ENCODE data around the gene TIPARP.
"Not testable (repeated sequence)": the region's sequence is repeated elsewhere in the genome, so short reads cannot be mapped to it uniquely, and the experiment has no call there.

The TIPARP gene

GRCh38 chr3:156716105-156716862 is 41.9 kb downstream of the TIPARP start:
- no peak for DNase-seq

GRCh38 chr3:156718622-156719306 is 44.4 kb downstream of the TIPARP start:
- DNase-seq, result no peak

- no peak for DNase-seq
Measured at GRCh38 chr3:156720826-156721225, 46.4 kb downstream of the TIPARP start.

DNA sequence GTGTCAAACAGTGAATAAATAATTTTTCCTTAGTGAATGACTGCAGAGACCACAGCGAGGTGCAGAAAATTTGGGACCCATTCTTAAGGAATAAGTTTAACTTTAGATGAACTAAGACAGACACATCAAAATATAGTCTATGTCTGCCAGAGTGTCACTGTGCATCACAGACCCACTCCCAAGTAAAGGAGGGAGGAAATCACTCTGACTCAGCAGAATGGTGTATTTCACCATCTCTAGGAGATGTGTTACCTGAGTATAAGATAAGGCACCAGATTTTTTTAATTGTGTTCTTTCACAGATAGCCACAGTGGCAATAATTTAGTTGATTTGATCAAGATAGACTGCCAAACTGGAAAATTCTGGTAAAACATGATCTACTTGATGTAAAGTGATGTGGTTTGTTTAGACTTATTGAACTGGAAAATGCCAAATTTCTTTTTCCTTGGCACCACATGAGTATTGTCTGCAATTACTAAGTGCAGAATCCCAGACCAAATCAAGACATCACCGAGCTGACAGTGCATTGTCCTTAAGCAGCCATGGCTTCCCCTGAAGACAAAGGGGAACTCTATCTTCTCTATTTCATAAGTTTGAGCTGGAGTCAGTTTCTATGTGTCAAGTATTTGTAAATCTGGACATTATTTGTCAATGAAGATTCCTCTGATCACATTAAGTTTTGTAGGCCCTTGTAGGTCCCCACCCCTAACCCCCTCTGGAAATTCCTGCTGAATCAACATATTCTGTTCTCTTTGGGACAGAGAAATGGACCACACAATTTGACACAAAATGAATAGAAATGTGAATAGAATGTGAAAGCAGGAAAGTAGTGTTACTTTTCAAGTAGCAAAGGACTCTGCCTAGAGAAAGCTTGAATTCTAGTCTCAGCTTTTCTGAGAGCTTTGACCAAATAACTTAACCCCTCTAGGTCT is 47.6 kb downstream of the TIPARP start:
- DNase-seq, result no peak

- no peak for DNase-seq
Measured at GRCh38 chr3:156723182-156723619, 48.8 kb downstream of the TIPARP start.

GRCh38 chr3:156725682-156726081 is 51.3 kb downstream of the TIPARP start:
- DNase-seq, result no peak

DNA sequence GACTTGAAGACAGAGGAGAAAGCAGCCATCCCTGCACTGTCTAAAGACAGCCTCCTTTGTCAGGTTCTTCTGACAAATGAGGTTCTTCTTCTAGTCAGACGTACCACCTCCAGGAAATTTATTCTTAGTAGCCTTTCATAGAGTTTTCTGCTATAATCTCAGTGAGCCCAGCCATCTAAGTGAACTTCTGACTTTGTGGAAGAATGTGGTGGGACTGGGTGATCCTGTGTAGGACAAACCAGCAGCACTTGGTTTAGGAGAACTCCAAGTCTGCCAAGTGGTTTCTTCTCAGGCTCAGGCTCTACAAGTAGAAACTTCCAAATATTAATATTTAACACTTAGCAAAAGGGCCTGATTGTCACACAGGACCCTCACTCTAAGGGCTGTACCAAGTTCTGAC is 52.1 kb downstream of the TIPARP start:
- DNase-seq, result no peak

DNA sequence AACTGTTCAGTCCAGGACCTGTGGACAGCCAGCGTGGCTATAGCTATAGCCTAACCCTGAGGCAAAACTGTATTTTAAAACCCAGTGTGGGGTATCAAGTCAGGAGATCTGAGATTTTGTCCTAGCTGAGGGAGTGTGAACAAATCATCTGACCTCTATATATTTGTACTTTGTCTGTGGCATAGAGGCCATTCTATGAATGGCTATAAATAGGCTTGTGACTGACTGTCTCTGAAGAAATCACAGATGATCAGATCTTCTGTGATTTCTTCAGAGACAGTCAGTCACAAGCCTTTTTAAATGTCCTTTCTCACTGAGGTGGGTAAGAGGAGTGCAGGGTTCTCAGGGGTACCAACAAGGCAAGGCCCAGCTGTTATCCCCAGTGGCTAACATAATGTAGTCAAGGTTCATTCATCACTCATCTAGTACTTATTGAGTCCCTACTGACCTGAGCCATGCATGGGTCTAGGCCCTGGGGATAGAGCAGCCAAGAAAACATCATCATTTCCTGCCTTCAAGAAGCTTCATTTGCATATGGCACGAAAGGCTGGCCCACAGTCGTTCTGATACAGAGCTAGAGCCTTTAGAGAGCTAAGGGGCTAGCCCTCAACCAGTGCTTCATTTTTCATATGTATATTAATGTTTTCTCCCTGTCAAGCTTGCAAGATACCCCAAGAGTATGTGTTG is 53.3 kb downstream of the TIPARP start:
- DNase-seq, result no peak

DNA sequence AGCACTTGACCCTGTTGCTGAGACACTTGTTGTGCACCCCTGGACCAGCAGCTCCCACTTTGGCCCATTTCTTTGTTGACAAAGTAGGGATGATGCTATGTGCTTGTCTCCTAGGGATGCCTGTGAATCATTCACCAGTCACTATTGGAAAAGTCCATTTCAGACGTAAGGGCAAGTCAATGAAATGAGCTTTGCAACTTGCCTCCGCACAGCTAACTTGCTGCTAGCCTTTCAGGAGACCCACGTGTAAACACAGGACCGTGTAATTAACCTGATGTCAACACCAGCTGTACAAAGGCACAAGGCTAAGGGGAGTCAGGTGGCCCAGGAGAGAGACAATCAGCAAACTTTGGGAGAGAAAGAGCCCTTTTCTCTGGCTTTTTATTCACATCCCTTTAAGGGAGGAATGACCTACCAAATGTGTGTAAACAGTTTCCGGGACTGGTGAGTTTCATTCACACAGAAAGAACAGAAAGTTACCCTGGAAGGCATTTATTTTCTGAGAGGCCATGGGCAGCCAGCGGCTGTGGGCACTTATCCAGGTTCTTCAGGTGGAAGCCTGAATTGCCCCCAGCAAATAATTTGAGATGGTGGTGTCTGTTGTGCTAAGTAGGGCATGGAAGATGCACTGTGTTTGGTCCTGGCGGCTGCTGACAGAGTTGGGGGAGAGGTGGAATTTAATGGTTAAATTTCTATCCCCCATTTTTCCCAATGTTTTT is 54.0 kb downstream of the TIPARP start:
- no peak for DNase-seq

GRCh38 chr3:156729460-156730179 is 55.2 kb downstream of the TIPARP start:
- no peak for DNase-seq

DNA sequence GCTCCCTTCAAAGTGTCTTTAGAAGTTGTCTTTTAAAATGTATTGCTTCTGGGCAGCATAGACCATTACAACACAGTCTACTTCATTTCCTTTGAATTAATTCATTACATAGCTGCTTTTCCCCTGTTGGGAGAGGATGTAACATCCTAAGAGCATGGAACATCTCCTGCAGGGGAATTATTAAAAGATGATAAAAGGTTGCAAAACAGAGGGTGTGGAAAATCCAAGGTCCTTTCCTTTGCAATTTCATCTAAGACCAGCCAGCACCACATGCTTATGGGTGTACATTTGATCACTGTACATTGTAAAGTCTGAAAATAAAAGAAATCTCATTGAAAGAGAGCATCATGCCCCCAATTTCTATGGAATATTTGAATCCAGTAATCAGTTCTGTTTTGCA is 57.4 kb downstream of the TIPARP start:
- no peak for DNase-seq

DNA sequence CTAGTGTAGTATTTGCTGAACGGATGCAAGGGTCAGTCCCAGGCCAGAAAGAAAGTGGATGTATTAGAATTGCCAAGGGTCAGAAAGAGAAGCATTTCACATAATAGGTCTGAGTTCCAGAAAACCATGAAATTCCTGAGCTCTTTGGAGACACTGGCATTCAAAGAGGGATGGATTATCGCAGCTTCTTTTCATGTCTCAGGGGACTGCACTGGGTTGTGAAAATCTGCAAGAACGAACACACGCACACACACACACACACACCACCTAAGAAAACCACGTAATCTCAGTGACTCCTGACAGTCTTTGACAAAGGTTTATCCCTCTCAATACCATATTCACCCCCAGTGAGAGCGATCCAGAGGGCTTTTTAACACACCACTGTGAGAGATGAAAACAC is 57.9 kb downstream of the TIPARP start:
- no peak for DNase-seq

DNA sequence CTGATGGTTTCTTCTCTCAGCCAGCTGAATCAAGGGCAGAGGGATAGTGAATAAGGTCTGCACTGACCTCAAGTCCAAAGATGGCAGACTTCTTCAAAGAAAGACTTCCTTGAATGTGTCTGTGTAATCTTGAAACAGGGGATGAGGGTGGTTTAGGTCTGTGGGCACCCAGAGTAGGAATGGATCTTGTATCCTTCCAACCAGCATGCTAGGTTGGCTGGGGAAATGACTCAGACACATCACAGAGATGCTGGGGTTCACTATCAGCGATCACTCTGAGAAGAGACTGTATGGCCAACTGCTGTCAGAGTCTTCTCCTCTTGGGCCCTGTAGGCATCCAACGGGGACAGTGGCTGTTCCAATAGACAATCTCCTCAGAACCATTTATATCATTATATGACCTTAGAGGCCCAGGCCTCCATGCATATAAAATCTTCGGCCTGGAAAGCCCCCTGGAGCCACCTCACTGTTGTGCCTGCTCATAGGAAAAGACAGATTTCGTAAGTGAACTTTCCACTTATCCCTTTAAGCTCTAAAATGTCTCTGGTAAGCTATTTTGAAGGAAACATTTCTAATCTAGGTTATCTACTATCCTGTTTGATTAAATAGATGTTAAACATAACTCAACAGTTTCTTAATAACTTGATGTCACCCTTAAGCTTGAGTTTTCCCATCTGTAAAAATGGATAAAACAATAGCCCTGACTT is 58.5 kb downstream of the TIPARP start:
- no peak for DNase-seq

GRCh38 chr3:156734661-156735060 is 60.3 kb downstream of the TIPARP start:
- DNase-seq, result not testable (repeated sequence)

DNA sequence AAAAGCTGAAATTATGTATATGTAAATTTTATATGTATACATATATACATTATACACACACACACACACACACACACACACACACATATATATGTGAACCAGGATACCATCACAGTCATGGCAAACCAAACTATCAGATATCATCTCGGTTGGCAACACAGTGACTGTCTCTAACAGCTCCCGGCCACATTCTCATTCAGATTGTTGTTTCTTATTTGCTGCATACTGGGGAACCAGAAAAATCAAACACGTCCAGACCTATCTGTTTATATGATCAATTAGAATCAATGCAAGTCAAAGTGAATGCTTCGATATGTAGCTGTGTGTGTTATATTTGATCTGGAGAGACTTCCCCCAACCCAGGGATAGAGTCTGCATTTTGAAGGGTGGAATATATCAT is 61.1 kb downstream of the TIPARP start:
- no peak for DNase-seq

- DNase-seq, result not testable (repeated sequence)
Measured at GRCh38 chr3:156737049-156737448, 62.7 kb downstream of the TIPARP start.

- DNase-seq, result no peak
Measured at GRCh38 chr3:156738251-156738650, 63.9 kb downstream of the TIPARP start.

GRCh38 chr3:156739976-156740375 is 65.6 kb downstream of the TIPARP start:
- no peak for DNase-seq

DNA sequence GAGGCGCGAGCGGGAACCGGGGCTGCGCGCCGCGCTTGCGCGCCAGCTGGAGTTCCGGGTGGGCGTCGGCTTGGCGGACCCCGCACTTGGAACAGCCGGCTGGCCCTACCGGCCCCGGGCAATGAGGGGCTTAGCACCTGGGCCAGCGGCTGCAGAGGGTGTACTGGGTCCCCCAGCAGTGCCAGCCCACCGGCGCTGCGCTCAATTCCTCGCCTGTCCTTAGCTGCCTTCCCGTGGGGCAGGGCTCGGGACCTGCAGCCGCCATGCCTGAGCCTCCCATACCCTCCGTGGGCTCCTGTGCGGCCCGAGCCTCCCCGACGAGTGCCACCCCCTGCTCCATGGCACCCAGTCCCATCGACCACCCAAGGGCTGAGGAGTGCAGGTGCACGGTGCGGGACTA is 66.2 kb downstream of the TIPARP start:
- DNase-seq, result not testable (repeated sequence)

DNA sequence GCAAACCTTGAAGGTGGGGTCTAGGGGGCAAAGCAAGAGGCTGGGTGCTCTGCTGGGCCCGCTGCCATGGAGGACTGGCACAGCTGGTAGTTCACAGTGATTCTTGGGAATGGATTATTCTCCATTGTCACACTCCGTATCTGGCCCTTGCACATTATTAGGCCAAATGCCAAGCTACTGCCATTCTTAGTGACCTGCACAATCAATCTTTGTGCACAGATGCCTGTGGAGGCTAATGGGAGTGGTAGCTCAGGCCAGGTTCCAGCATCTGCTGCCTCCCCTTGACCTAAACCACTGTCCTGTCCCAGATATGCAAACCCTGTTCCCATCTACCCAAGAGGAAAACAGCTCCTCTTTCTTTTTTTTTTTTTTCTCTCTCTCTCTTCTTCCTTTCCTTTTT is 67.5 kb downstream of the TIPARP start:
- DNase-seq, result no peak

DNA sequence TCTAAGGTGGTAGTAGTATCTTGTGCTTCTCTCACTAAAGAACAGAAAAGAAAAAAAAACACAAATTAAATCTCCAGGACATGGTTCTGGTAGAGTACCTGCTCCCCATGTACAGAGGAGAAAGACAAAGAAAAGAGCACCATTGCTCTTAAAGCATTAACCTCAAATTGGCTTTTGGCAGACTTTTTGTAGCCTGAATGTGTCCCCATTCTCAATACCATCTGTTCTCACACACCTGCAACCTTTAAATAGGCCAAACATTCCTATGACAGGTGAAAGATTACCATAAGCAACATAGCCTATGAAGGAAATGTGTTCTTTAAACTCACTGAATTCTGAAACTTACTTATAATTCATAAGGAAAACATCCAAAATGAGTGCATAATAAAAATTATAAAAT is 68.0 kb downstream of the TIPARP start:
- DNase-seq, result no peak
